BLaER1 (cell line): Measurements from ENCODE around the gene CUEDC2.

Experiments
- H3K27ac ChIP-seq: shearing (Covaris generic); formaldehyde crosslinking; 2 replicates; pipeline ENCODE4 v1.8.1; 2022
- H3K27me3 ChIP-seq: shearing (Covaris generic); formaldehyde crosslinking; 2 replicates; pipeline ENCODE4 v1.8.1; 2022
- H3K36me3 ChIP-seq: shearing (Covaris generic); formaldehyde crosslinking; 2 replicates; pipeline ENCODE4 v1.8.1; 2022
- H3K4me1 ChIP-seq: shearing (Covaris generic); formaldehyde crosslinking; 2 replicates; pipeline ENCODE4 v1.8.1; 2022
- H3K4me2 ChIP-seq: shearing (Covaris generic); formaldehyde crosslinking; 2 replicates; pipeline ENCODE4 v1.8.1; 2022
- H3K4me3 ChIP-seq: shearing (Covaris generic); formaldehyde crosslinking; 2 replicates; pipeline ENCODE4 v1.8.1; 2022
- H3K9ac ChIP-seq: shearing (Covaris generic); formaldehyde crosslinking; 2 replicates; pipeline ENCODE4 v1.8.1; 2022
- H3K9me3 ChIP-seq: shearing (Covaris generic); formaldehyde crosslinking; 2 replicates; pipeline ENCODE4 v1.8.1; 2022
- H4K20me1 ChIP-seq: shearing (Covaris generic); formaldehyde crosslinking; 2 replicates; pipeline ENCODE4 v1.8.1; 2022
- Cebpa-rat ChIP-seq: shearing (Covaris generic); IDR thresholded peaks from 2 replicates; pipeline ENCODE4 v1.8.1; 2022

The CUEDC2 gene

DNA sequence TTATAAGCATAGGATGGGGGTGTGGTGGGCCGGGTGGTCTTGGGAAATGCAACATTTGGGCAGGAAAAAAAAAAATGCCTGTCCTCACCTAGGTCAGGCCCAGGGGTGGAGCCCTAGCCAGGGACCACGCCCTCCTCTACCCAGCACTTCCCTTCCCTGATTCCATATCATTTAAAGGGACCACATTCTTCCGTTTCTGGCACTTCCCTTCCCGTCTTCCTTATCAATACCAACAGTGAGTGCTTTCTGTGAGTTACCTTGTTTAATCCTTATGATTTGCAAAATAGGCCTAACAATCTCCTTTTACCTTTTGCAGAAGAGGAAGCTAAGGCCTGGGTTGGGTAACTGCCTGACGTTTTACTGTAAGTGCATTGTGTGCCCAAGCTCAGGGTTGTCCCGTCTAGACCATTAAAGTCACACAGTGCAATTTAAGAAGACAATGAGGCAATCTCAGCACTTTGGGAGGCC, 35.6 kb upstream of the CUEDC2 start:
- H3K4me3 ChIP-seq: no peak overlapping the region
- no peak overlapping the region for H3K27ac ChIP-seq
- no peak overlapping the region for H3K9ac ChIP-seq
- no peak for TF ChIP-seq Cebpa-rat
- H4K20me1 ChIP-seq: no peaks in the 10 kb centered on the region; the same call in 1 of the 2 replicates
- no peaks in the 10 kb centered on the region for H3K9me3 ChIP-seq
- peaks cover 59% of the 10 kb centered on the region for H3K36me3 ChIP-seq
- H3K27me3 ChIP-seq: no peaks in the 10 kb centered on the region
- H3K4me1 ChIP-seq: peaks cover 17% of the 10 kb centered on the region
- no peak overlapping the region for H3K4me2 ChIP-seq

GRCh38 chr10:102467318-102467717, 34.9 kb upstream of the CUEDC2 start:
- no peak overlapping the region for H3K4me2 ChIP-seq
- peaks cover 3% of the 10 kb centered on the region; the same call in 1 of the 2 replicates for H4K20me1 ChIP-seq
- H3K9me3 ChIP-seq: no peaks in the 10 kb centered on the region
- peaks cover 52% of the 10 kb centered on the region for H3K36me3 ChIP-seq
- no peak overlapping the region for H3K27ac ChIP-seq
- no peak overlapping the region for H3K9ac ChIP-seq
- H3K4me1 ChIP-seq: peaks cover 24% of the 10 kb centered on the region
- no peaks in the 10 kb centered on the region for H3K27me3 ChIP-seq
- H3K4me3 ChIP-seq: no peak overlapping the region
- TF ChIP-seq Cebpa-rat: no peak

DNA sequence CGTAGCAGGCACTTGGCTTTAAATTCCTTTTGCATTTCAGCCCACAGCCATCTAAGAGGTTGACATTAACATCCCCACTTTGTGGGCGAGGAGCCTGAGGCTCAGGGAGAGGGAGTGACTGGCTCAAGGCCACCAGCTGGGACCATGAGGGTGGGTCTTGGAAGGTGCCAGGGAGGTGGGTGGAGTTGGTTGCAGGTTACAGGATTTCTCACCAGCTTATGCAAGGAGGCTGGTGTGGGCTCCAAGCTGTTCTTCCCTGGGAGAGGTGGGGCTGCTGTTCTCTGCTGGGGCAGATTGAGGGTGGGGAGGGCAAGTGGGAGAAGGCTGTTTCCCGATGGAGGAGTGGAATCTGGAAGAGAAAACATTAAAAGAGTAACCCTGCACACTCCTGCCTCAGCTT, 33.1 kb upstream of the CUEDC2 start:
- no peak for TF ChIP-seq Cebpa-rat
- H3K4me3 ChIP-seq: no peak overlapping the region
- H3K27me3 ChIP-seq: no peaks in the 10 kb centered on the region
- no peaks in the 10 kb centered on the region for H3K9me3 ChIP-seq
- H3K9ac ChIP-seq: no peak overlapping the region
- peaks cover 33% of the 10 kb centered on the region for H3K36me3 ChIP-seq
- H3K4me2 ChIP-seq: no peak overlapping the region
- peaks cover 5% of the 10 kb centered on the region; the same call in 1 of the 2 replicates for H4K20me1 ChIP-seq
- H3K27ac ChIP-seq: no peak overlapping the region
- H3K4me1 ChIP-seq: peaks cover 39% of the 10 kb centered on the region

DNA sequence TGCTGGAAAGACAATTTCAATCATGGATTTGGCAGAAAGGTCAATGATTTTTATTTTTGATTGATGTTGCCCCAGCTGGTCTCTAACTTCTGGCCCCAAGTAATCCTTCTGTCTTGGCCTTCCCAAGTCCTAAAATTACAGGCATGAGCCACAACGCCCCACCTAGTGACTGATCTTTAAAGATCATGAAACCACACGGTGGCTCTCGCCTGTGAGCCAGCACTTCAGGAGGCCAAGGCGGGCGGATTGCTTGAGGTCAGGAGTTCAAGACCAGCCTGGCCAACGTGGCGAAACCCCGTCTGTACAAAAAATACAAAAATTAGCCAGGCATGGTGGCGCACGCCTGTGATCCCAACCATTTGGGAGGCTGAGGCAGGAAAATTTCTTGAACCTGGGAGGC, 31.6 kb upstream of the CUEDC2 start:
- Histone ChIP-seq H3K27me3 (no peaks in the 10 kb centered on the region), H3K4me2 (0 out of 2 replicates have a peak overlapping the region, but pooled peaks have one; percentile 98), H4K20me1 (0 out of 2 replicates have a peak, but pooled peaks cover 5% of the 10 kb centered on the region), H3K27ac (no peak overlapping the region), H3K4me3 (no peak overlapping the region), H3K4me1 (peaks cover 37% of the 10 kb centered on the region), H3K36me3 (peaks cover 19% of the 10 kb centered on the region), H3K9me3 (no peaks in the 10 kb centered on the region), H3K9ac (no peak overlapping the region)
- no peak for TF ChIP-seq Cebpa-rat

- Histone ChIP-seq H3K9me3 (no peaks in the 10 kb centered on the region), H3K4me2 (peak overlapping the region; percentile 98), H3K4me1 (peaks cover 34% of the 10 kb centered on the region), H3K4me3 (peak overlapping the region; percentile 73), H3K27ac (no peak overlapping the region), H3K27me3 (no peaks in the 10 kb centered on the region), H4K20me1 (0 out of 2 replicates have a peak, but pooled peaks cover 5% of the 10 kb centered on the region), H3K9ac (peak overlapping the region; percentile 74; the same call in 1 of the 2 replicates), H3K36me3 (0 out of 2 replicates have a peak, but pooled peaks cover 10% of the 10 kb centered on the region)
- TF ChIP-seq Cebpa-rat: no peak
Observed at GRCh38 chr10:102462512-102463054, 30.2 kb upstream of the CUEDC2 start.

DNA sequence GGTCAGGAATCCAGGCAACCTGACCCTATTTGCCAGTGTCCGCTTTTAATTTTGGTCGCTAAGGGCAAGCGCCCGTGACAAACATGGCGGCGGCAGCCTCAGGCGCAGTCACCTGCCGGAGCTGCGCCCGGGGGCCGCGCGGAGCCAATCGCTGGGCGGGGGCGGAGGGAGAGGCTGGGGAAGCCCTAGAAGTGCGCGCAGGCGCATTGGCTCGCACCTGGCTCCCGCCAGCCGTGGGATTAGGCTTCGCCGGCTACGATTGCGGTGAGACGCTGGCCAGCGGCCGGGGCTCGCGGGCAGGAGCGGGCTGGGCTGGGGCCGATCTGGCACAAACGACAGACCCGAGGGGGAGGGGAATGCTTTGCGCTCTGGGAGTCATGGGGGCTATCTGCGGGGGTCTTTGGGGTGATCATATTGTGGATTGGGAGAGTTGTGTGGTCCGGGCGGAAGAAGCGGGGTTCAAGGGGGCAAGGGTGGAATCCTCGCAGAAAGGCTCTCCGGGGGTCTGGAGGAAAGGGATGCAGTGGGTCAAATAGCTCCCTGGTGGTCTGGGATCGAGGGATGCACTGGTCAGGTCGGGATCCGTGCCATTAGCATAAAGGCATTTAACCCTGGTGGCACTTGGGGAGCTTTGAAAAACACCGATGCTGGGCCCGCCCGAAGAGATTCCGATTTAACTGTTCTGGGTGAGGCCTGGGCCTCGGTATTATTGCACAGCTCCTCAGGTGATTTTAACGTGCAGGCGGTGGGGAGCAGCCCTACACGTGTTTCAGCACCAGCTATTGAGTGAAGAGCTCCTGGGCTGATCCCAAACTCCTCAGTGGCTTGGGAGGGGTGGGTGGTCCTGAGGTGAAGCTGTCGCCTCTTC, 29.0 kb upstream of the CUEDC2 start:
- peaks cover 34% of the 10 kb centered on the region for H3K4me1 ChIP-seq
- peaks cover 10% of the 10 kb centered on the region; the same call in 1 of the 2 replicates for H3K36me3 ChIP-seq
- H3K4me3 ChIP-seq: peak overlapping the region; percentile 73
- peak overlapping the region; percentile 98 for H3K4me2 ChIP-seq
- no peak for TF ChIP-seq Cebpa-rat
- 0 out of 2 replicates have a peak, but pooled peaks cover 5% of the 10 kb centered on the region for H4K20me1 ChIP-seq
- H3K9me3 ChIP-seq: no peaks in the 10 kb centered on the region
- peak overlapping the region; percentile 68 for H3K27ac ChIP-seq
- peak overlapping the region; percentile 74 for H3K9ac ChIP-seq
- H3K27me3 ChIP-seq: no peaks in the 10 kb centered on the region

DNA sequence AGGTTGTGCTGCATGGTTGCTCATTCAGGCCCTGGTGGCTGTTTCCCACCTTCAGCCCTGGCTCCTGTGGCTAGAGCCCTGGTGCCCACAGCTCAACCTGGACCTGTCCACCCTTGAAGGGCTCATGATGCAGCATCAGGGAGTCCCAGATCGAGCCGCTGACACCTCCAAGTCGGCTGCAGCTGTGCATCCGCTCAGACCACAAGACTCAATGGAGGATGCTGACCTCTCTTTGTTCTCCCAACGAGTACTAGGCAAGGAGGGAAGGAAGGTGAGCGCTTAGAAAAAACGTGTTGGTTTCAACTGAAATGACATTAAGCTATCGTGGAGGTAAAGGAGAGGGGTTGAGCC, 28.4 kb upstream of the CUEDC2 start:
- TF ChIP-seq Cebpa-rat: no peak
- peak overlapping the region; percentile 73 for H3K4me3 ChIP-seq
- H3K36me3 ChIP-seq: peaks cover 13% of the 10 kb centered on the region
- H3K9ac ChIP-seq: peak overlapping the region; percentile 74
- H3K27me3 ChIP-seq: no peaks in the 10 kb centered on the region
- H4K20me1 ChIP-seq: 0 out of 2 replicates have a peak, but pooled peaks cover 5% of the 10 kb centered on the region
- peak overlapping the region; percentile 98 for H3K4me2 ChIP-seq
- peak overlapping the region; percentile 68 for H3K27ac ChIP-seq
- peaks cover 34% of the 10 kb centered on the region for H3K4me1 ChIP-seq
- no peaks in the 10 kb centered on the region for H3K9me3 ChIP-seq

DNA sequence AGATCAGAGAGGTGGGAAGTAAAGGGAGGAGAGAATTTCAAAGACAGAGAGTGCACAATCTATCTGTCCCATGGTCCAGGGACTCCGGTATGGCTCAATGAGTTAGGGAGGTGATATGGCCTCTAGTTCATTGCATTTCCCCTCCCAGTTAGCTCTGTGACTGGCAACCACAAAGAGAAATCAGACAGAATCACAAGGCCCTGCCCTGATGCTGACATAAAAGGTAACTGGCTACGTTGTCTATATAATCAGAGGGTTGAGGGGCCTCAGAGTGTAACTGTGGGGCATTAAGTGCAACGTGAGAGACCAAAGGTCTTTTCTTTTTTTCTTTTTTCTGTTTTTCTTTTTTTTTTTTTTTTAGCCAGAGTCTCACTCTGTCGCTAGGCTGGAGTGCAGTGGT, 26.3 kb upstream of the CUEDC2 start:
- H3K9ac ChIP-seq: no peak overlapping the region
- peaks cover 32% of the 10 kb centered on the region for H3K4me1 ChIP-seq
- H3K36me3 ChIP-seq: peaks cover 31% of the 10 kb centered on the region
- H3K27me3 ChIP-seq: no peaks in the 10 kb centered on the region
- no peaks in the 10 kb centered on the region for H3K9me3 ChIP-seq
- H3K27ac ChIP-seq: no peak overlapping the region
- H4K20me1 ChIP-seq: 0 out of 2 replicates have a peak, but pooled peaks cover 5% of the 10 kb centered on the region
- no peak for TF ChIP-seq Cebpa-rat
- no peak overlapping the region for H3K4me2 ChIP-seq
- H3K4me3 ChIP-seq: no peak overlapping the region

GRCh38 chr10:102457591-102458150, 25.3 kb upstream of the CUEDC2 start:
- no peaks in the 10 kb centered on the region for H3K9me3 ChIP-seq
- H3K4me3 ChIP-seq: no peak overlapping the region
- no peaks in the 10 kb centered on the region for H3K27me3 ChIP-seq
- 0 out of 2 replicates have a peak, but pooled peaks cover 5% of the 10 kb centered on the region for H4K20me1 ChIP-seq
- peaks cover 26% of the 10 kb centered on the region for H3K4me1 ChIP-seq
- TF ChIP-seq Cebpa-rat: no peak
- H3K4me2 ChIP-seq: no peak overlapping the region
- H3K36me3 ChIP-seq: peaks cover 41% of the 10 kb centered on the region
- no peak overlapping the region for H3K9ac ChIP-seq
- H3K27ac ChIP-seq: no peak overlapping the region
